GM12874 (cell line): ENCODE measurements around the gene MAGEA9.
"Not testable (repeated sequence)": the region's sequence is repeated elsewhere in the genome, so short reads cannot be mapped to it uniquely, and the experiment has no call there.

Experiments
- CTCF ChIP-seq: IDR thresholded peaks from 2 replicates; pipeline ENCODE4 v1.5.1; 2011; ENCODE audit warnings: low read depth, mild to moderate bottlenecking, control low read depth, low read length, moderate library complexity; ENCODE audit not compliant: insufficient read depth

The MAGEA9 gene

GRCh38 chrX:149781727-149782126, at the start of gene MAGEA9:
TSS of gene MAGEA9 (plus strand) at chrX:149781930. CDS start at chrX:149786211, 4,281 bp downstream.
- not testable (repeated sequence) for TF ChIP-seq CTCF

DNA sequence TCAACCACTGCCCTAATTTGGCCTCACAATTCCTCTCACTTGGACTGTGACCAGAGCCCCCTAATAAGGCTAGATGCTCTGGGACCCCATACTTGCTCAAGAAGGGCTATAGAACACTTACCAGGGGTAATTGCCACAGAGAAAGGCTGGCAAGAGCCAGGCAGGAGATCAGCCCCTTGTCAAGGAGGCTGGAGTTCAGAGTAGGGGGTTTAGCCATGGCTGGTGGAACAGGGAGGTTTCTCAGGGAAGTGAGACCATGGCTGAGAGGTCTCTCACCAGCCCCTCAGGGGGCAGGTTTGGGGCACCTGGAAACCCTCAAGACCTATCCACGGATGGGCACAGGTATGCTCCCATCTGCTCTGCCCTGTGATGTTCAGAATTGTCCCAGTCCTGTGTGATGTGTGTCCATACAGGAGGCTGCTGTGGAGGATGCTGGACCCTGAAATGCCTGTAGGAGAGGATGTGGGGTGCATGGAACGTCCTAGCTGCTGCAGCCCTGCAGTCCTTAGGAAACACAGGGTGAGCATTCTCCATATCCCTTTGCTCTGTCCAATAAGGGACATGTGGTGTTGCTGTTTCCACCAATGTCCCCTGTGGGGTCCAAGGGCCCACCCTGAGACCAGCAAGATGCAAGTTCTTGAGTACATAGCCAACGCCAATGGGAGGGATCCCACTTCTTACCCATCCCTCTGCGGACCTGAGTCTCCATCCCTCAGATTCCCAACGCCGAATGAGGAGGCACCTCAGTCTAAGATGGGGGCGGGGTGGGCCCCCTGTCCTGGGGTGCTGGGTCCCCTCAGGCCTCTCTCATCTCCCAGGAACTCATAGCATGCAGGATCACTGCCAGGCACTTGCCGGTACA, 24.3 kb upstream of the MAGEA9 start:
- TF ChIP-seq CTCF = no peak

GRCh38 chrX:149758068-149758714, 23.5 kb upstream of the MAGEA9 start:
- no peak for TF ChIP-seq CTCF

GRCh38 chrX:149759824-149760223, 21.9 kb upstream of the MAGEA9 start:
- TF ChIP-seq CTCF = no peak

DNA sequence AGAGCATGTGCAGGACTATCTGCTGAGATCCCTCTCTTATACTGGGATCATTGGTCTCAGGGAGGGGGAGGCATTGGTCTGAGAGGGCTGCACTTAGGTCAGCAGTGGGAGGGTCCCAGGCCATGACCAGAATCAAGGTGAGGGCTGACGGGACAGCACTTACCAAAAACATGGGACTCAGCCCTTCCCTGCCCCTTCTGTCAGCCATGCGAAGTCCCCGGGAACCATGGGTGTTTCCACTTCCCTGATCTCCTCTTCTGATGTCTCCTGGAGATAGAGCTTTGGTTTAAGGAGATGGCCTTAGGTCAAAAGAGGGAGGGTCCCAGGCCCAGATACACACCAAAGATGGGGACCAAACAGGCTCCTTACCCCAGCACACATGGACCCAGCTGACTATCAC, 20.8 kb upstream of the MAGEA9 start:
- no peak for TF ChIP-seq CTCF

DNA sequence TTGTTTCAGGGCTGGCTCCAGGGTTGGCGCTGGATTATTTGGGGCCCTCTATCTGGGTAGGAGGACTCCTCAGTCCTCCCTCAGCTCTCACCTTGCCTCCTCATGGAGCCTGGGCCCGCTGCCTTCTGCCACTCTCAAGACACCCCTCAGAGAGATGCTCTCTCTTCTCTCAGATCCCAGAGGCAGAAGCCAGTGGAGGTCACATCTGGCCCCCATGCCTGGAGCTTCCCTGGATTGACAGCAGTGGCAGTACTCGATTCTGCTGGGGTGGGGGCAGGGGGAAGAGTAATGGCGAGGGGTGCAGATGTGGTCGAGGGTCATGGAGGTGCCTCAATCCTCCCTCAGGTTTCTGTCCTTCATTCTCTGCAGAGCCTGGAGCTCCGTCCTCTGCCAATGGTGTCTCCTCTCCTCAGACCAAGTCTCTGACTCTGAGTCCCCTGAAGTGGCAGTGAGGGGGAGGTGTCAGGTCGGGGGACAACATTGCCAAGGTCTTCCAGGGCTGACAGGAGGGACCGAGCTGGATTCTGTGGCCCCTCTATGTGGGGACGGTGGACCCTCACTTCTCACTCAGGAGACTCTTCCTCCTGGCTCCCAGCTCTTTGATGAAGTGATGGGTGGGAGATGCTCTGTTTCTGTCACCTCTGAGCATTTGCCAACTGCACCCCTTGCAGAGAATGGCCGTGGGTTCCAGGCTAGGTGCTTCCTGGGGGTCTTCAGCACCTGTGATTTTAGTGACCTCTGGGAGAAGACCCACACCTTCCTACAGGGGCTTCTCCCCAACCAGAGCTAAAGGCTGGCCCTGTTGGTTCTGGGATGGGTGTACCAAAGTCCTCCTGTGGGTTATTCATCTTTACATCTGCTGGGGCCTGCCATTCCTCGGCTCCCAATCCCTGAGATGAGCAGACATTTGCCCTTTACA, 18.8 kb upstream of the MAGEA9 start:
- TF ChIP-seq CTCF = no peak

GRCh38 chrX:149773768-149774167, 8.0 kb upstream of the MAGEA9 start, which contains the start of gene HSFX1:
TSS of gene HSFX1 (plus strand) at chrX:149774068. CDS start at chrX:149774682, 614 bp downstream.
- TF ChIP-seq CTCF = not testable (repeated sequence)
